Tibial nerve (tissue), 4 donors: ENCODE measurements around the gene TTLL4. TPM values are rescaled to one million over a fixed set of nuclear protein-coding genes. Genes with fewer than 3 reads are reported as not detected.

Source experiments
- DNase-seq, 2 donors: peaks; one replicate each; pipeline ENCODE4 v3.0.0-alpha.2; 2019; ENCODE audit warnings: low spot score in 2 of 2
- H3K27ac ChIP-seq, 4 donors: fragments of 200-600 bp; sonication (generic) in 3 of 4; one replicate each; pipeline ENCODE4 v1.5.1; 2017 to 2019; ENCODE audit warnings: mild to moderate bottlenecking in 1 of 4
- H3K27me3 ChIP-seq, 2 donors: fragments of 200-600 bp; sonication (generic) in 1 of 2; one replicate each; pipeline versions ENCODE4 v1.5.1 to v1.6.0; 2017 to 2019
- H3K36me3 ChIP-seq, 3 donors: fragments of 200-600 bp; sonication (generic); one replicate each; pipeline ENCODE4 v1.5.1; 2018 to 2019
- H3K4me1 ChIP-seq, 4 donors: fragments of 200-600 bp; sonication (generic) in 3 of 4; one replicate each; pipeline ENCODE4 v1.5.1; 2017 to 2019
- H3K4me3 ChIP-seq, 4 donors: fragments of 200-600 bp; sonication (generic) in 3 of 4; one replicate each; pipeline ENCODE4 v1.5.1; 2017 to 2019; ENCODE audit warnings: mild to moderate bottlenecking in 1 of 4, moderate library complexity in 1 of 4
- H3K9me3 ChIP-seq, 4 donors: fragments of 200-600 bp; sonication (generic) in 3 of 4; one replicate each; pipeline ENCODE4 v1.5.1; 2017 to 2019
- CTCF ChIP-seq, 5 experiments: fragments of 200-600 bp in 3 of 5; fragments of 450-650 bp in 2 of 5; sonication (generic) in 3 of 5; IDR thresholded peaks; one replicate each; pipeline ENCODE4 v1.5.1; 2016 to 2019; ENCODE audit warnings: antibody characterized with exemption in 5 of 5, mild to moderate bottlenecking in 3 of 5, moderate library complexity in 2 of 5
- EP300 ChIP-seq, 2 donors: sonication (generic); formaldehyde crosslinking; IDR thresholded peaks; one replicate each; pipeline ENCODE4 v1.6.1; 2017; ENCODE audit warnings: antibody characterized with exemption in 2 of 2, mild to moderate bottlenecking in 1 of 2
- POLR2A ChIP-seq, 2 donors: fragments of 450-650 bp; IDR thresholded peaks; one replicate each; pipeline ENCODE4 v1.6.1; 2017; ENCODE audit warnings: antibody characterized with exemption in 2 of 2, mild to moderate bottlenecking in 2 of 2, moderate library complexity in 2 of 2
- WGBS, 2 donors: methylation state at CpG; one replicate each; pipeline ENCODE4 v1.1.5; 2018; 5-methylcytosine and 5-hydroxymethylcytosine counted together
- total RNA-seq, 4 donors: library from RNA; depleted of rRNA; stranded (reverse); fragments of >200 nt; gene quantifications; one replicate each; pipeline ENCODE4 v1.1.0, GENCODE V29; 2016

The TTLL4 gene
- total RNA-seq, 4 donors from 2014 or later, result 15.3 to 49.6 (median 38.4) TPM

- Histone ChIP-seq H3K27ac (no peak overlapping the region), H3K27me3 (no peaks in the 10 kb centered on the region), H3K4me3 (no peak overlapping the region), H3K9me3 (peaks cover 0 to 3% (median 0%) of the 10 kb centered on the region in 4 donors), H3K4me1 (peaks cover 0 to 10% (median 7%) of the 10 kb centered on the region in 4 donors), H3K36me3 (no peaks in the 10 kb centered on the region)
- WGBS, 2 donors, result 96 to 97% methylated on average over 1 of the region's 1 CpG
- DNase-seq, result no peak
- TF ChIP-seq POLR2A (IDR thresholded peaks at IDR 0.05), result no peak
- TF ChIP-seq CTCF (IDR thresholded peaks at IDR 0.05), result no peak
- no peak for TF ChIP-seq EP300 (IDR thresholded peaks at IDR 0.05)
Observed at GRCh38 chr2:218776488-218776887, 65.9 kb downstream of the TTLL4 start.

- Histone ChIP-seq H3K4me1 (peaks cover 0 to 11% (median 7%) of the 10 kb centered on the region in 4 donors), H3K27me3 (no peaks in the 10 kb centered on the region), H3K36me3 (no peaks in the 10 kb centered on the region), H3K4me3 (no peak overlapping the region), H3K27ac (no peak overlapping the region), H3K9me3 (peaks cover 0 to 3% (median 0%) of the 10 kb centered on the region in 4 donors)
- DNase-seq, result no peak
- 95 to 97% methylated on average over 9 of the region's 9 CpGs for WGBS, 2 donors
- TF ChIP-seq CTCF (IDR thresholded peaks at IDR 0.05) (no peak), POLR2A (IDR thresholded peaks at IDR 0.05) (no peak)
Observed at GRCh38 chr2:218777276-218777990, 66.8 kb downstream of the TTLL4 start.

GRCh38 chr2:218780046-218780445 lies 69.4 kb downstream of the TTLL4 start:
- H3K4me3 ChIP-seq, result no peak overlapping the region
- H3K4me1 ChIP-seq, result peaks cover 0 to 35% (median 8%) of the 10 kb centered on the region in 4 donors
- no peak overlapping the region for H3K27ac ChIP-seq
- DNase-seq, result no peak
- no peak for TF ChIP-seq EP300 (IDR thresholded peaks at IDR 0.05)
- 81 to 86% methylated on average over 2 of the region's 2 CpGs for WGBS, 2 donors
- H3K9me3 ChIP-seq, result peaks cover 0 to 3% (median 0%) of the 10 kb centered on the region in 4 donors
- no peaks in the 10 kb centered on the region for H3K36me3 ChIP-seq
- H3K27me3 ChIP-seq, result no peaks in the 10 kb centered on the region

- 32 to 34% methylated on average over 15 of the region's 15 CpGs for WGBS, 2 donors
- no peak for TF ChIP-seq EP300 (IDR thresholded peaks at IDR 0.05)
- no peak for TF ChIP-seq POLR2A (IDR thresholded peaks at IDR 0.05)
- no peak for TF ChIP-seq CTCF (IDR thresholded peaks at IDR 0.05)
- H3K27ac ChIP-seq, result peak overlapping the region; percentile 85 to 94 (median 90)
Observed at GRCh38 chr2:218780851-218781690, 70.4 kb downstream of the TTLL4 start.

DNA sequence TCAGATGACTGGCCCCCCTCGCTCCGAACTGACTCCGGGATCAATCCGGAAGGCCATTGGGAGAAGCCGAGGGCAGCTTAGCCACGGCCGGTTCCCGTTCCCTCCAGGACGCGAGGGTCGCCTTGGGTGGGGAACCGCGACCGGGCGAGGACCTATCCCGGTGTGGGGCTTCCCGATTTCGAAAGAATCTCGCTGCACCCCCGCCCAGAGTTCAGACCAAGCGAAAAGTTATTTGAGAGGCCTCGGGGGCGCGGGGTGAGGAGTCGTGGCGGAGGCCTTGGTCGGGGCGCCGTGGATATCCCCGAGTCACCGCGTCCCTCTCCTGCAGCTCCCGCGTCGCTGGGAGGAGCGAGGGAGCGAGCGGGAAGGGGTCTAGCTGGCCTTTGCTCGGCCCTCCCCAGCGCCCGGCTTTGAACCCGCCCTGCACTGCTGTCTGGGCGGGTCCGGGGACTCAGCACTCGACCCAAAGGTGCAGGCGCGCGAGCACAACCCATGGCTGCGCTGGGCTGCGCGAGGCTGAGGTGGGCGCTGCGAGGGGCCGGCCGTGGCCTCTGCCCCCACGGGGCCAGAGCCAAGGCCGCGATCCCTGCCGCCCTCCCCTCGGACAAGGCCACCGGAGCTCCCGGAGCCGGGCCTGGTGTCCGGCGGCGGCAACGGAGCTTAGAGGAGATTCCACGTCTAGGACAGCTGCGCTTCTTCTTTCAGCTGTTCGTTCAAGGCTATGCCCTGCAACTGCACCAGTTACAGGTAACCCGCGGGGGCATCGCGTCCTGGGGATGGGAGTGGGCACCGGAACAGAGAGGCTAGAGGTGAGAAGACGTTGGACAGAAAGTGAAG lies 71.3 kb downstream of the TTLL4 start, which contains the start of gene CYP27A1:
Gene CYP27A1, plus strand, starts transcription at position 457 of the 837 bp plus-strand sequence. Its CDS starts 36 bp downstream, at position 493.
- WGBS, 2 donors, result 1% methylated on average over 32 to 47 of the region's 76 CpGs
- DNase-seq, result peak; percentile 49 to 50
- TF ChIP-seq CTCF (IDR thresholded peaks at IDR 0.05) (no peak), POLR2A (IDR thresholded peaks at IDR 0.05) (peak in 1 of 2 donors; percentile 49), EP300 (IDR thresholded peaks at IDR 0.05) (peak in 1 of 2 donors; percentile 72)

More at GRCh38 chr2:218780851-218781690, 70.4 kb downstream of the TTLL4 start:
- Histone ChIP-seq H3K4me3 (peak overlapping the region; percentile 60 to 91 (median 74)), H3K9me3 (peaks cover 0 to 3% (median 0%) of the 10 kb centered on the region in 4 donors), H3K4me1 (peaks cover 0 to 45% (median 10%) of the 10 kb centered on the region in 4 donors), H3K36me3 (no peaks in the 10 kb centered on the region), H3K27me3 (no peaks in the 10 kb centered on the region)
- no peak for DNase-seq

More for the DNA sequence above, 71.3 kb downstream of the TTLL4 start, which contains the start of gene CYP27A1:
- peaks cover 0 to 3% (median 0%) of the 10 kb centered on the region in 4 donors for H3K9me3 ChIP-seq
- H3K36me3 ChIP-seq, result no peaks in the 10 kb centered on the region
- H3K4me3 ChIP-seq, result peak within 1 kb of the TSS; percentile 60 to 91 (median 74)
- peaks cover 0 to 48% (median 10%) of the 10 kb centered on the region in 4 donors for H3K4me1 ChIP-seq
- H3K27ac ChIP-seq, result peak within 1 kb of the TSS; percentile 85 to 94 (median 90)
- no peaks in the 10 kb centered on the region for H3K27me3 ChIP-seq
